GM12801 (cell line): ENCODE results near the gene PPIL1.

Experiments
- CTCF ChIP-seq: IDR thresholded peaks from one replicate; pipeline ENCODE4 v1.5.1; 2011; ENCODE audit warnings: control low read depth; ENCODE audit not compliant: insufficient read length; ENCODE audit errors: extremely low read depth

Gene PPIL1

GRCh38 chr6:36874443-36875249 is at the start of gene PPIL1:
Gene PPIL1 (minus strand): TSS chr6:36874803. CDS start chr6:36874772, 31 bp downstream.
- TF ChIP-seq CTCF: no peak

- TF ChIP-seq CTCF: no peak
Observed at GRCh38 chr6:36924131-36924530, 49.5 kb upstream of the PPIL1 start.

GRCh38 chr6:36920546-36920945 is 45.9 kb upstream of the PPIL1 start:
- TF ChIP-seq CTCF: no peak

GRCh38 chr6:36920049-36920448 is 45.4 kb upstream of the PPIL1 start:
- no peak for TF ChIP-seq CTCF

- no peak for TF ChIP-seq CTCF
Observed at GRCh38 chr6:36917541-36918193, 43.1 kb upstream of the PPIL1 start.

GRCh38 chr6:36916126-36916525 is 41.5 kb upstream of the PPIL1 start:
- no peak for TF ChIP-seq CTCF

GRCh38 chr6:36915599-36915998 is 41.0 kb upstream of the PPIL1 start:
- no peak for TF ChIP-seq CTCF
